GM18861 (cell line): ENCODE results near the gene CUEDC2.

Experiments
- ATAC-seq: cut with Tn5 transposase; IDR thresholded peaks from one replicate; pipeline ENCODE4 v1.9.1; 2021; ENCODE audit not compliant: unreplicated experiment

Gene CUEDC2

GRCh38 chr10:102411341-102412255 lies 20.8 kb downstream of the CUEDC2 start:
- ATAC-seq = no peak

- no peak for ATAC-seq
These were observed 21.8 kb downstream of the CUEDC2 start for GRCh38 chr10:102410429-102411073.

GRCh38 chr10:102409604-102410428 lies 22.6 kb downstream of the CUEDC2 start:
- ATAC-seq = no peak

- no peak for ATAC-seq
These were observed 23.4 kb downstream of the CUEDC2 start for GRCh38 chr10:102408728-102409603.

GRCh38 chr10:102408131-102408727 lies 24.1 kb downstream of the CUEDC2 start:
- ATAC-seq = no peak

- ATAC-seq = no peak
These were observed 24.8 kb downstream of the CUEDC2 start for GRCh38 chr10:102407425-102408130.

GRCh38 chr10:102406815-102407214 lies 25.6 kb downstream of the CUEDC2 start:
- no peak for ATAC-seq

GRCh38 chr10:102405632-102406031 lies 26.7 kb downstream of the CUEDC2 start:
- ATAC-seq = no peak

GRCh38 chr10:102405108-102405571 lies 27.2 kb downstream of the CUEDC2 start:
- ATAC-seq = no peak

- no peak for ATAC-seq
These were observed 27.8 kb downstream of the CUEDC2 start for GRCh38 chr10:102404361-102405107.

- no peak for ATAC-seq
These were observed 29.3 kb downstream of the CUEDC2 start for GRCh38 chr10:102403115-102403514.

- no peak for ATAC-seq
These were observed 29.9 kb downstream of the CUEDC2 start for GRCh38 chr10:102402512-102402896.

- ATAC-seq = no peak
These were observed 30.5 kb downstream of the CUEDC2 start for GRCh38 chr10:102401735-102402511.

GRCh38 chr10:102401342-102401654 lies 31.1 kb downstream of the CUEDC2 start:
- ATAC-seq = no peak

GRCh38 chr10:102400598-102401341 lies 31.6 kb downstream of the CUEDC2 start:
- ATAC-seq = no peak

- ATAC-seq = no peak
These were observed 32.3 kb downstream of the CUEDC2 start for GRCh38 chr10:102400076-102400475.
